Neuronal stem cell (in vitro differentiated cells): ENCODE measurements around the gene SP5. TPM values are rescaled to one million over a fixed set of nuclear protein-coding genes. Genes with fewer than 3 reads are reported as not detected.

Experiments
- DNase-seq: peaks from one replicate; pipeline ENCODE4 v3.0.0-alpha.2; 2013; ENCODE audit warnings: low spot score
- H2AFZ ChIP-seq: one replicate; pipeline ENCODE4 v1.6.1; 2013; ENCODE audit warnings: mild to moderate bottlenecking, low read length, inconsistent platforms
- H2AK5ac ChIP-seq: 2 replicates; pipeline ENCODE4 v1.6.1; 2013; ENCODE audit warnings: low read depth, mild to moderate bottlenecking, inconsistent platforms, low read length, moderate library complexity, mixed read lengths
- H2BK120ac ChIP-seq: 2 replicates; pipeline ENCODE4 v1.6.1; 2013; ENCODE audit warnings: low read depth, mild to moderate bottlenecking, inconsistent platforms, low read length, moderate library complexity, mixed read lengths
- H2BK12ac ChIP-seq: one replicate; pipeline ENCODE4 v1.6.1; 2013; ENCODE audit warnings: low read length, inconsistent platforms
- H2BK15ac ChIP-seq: 2 replicates; pipeline ENCODE4 v1.6.1; 2013; ENCODE audit warnings: mild to moderate bottlenecking, low read length, inconsistent platforms, mixed read lengths
- H2BK5ac ChIP-seq: one replicate; pipeline ENCODE4 v1.6.1; 2013; ENCODE audit warnings: inconsistent platforms, mild to moderate bottlenecking, low read length, moderate library complexity
- H3K14ac ChIP-seq: one replicate; pipeline ENCODE4 v1.6.1; 2013; ENCODE audit warnings: low read length, inconsistent platforms
- H3K18ac ChIP-seq: 2 replicates; pipeline ENCODE4 v1.6.1; 2013; ENCODE audit warnings: low read length, inconsistent platforms
- H3K23ac ChIP-seq: 2 replicates; pipeline ENCODE4 v1.6.1; 2013; ENCODE audit warnings: low read depth, mild to moderate bottlenecking, mixed read lengths, low read length, inconsistent platforms; ENCODE audit not compliant: poor library complexity
- H3K27ac ChIP-seq: replicated peaks from 3 replicates; pipeline ENCODE4 v1.5.1; 2013; ENCODE audit warnings: low read length, inconsistent platforms
- H3K27me3 ChIP-seq, 3 experiments: 2 replicates each; pipeline ENCODE4 v1.6.1; 2013; ENCODE audit warnings: low read length in 3 of 3, mild to moderate bottlenecking in 2 of 3, inconsistent platforms in 1 of 3, low read depth in 1 of 3, mixed read lengths in 1 of 3, moderate library complexity in 1 of 3; ENCODE audit not compliant: control insufficient read depth in 3 of 3, insufficient read depth in 3 of 3
- H3K36me3 ChIP-seq, 2 donors: replicated peaks in 1 of 2; 2 replicates each; pipeline ENCODE4 v1.6.1; 2013; ENCODE audit warnings: low read length in 2 of 2; ENCODE audit not compliant: control insufficient read depth in 2 of 2, insufficient read depth in 2 of 2
- H3K4ac ChIP-seq: 2 replicates; pipeline ENCODE4 v1.6.1; 2013; ENCODE audit warnings: inconsistent platforms, mild to moderate bottlenecking, low read length, moderate library complexity
- H3K4me1 ChIP-seq, 2 donors: 1 replicate in 1 of 2; 2 replicates in 1 of 2; pipeline ENCODE4 v1.6.1; 2013; ENCODE audit warnings: low read length in 2 of 2, low read depth in 1 of 2; ENCODE audit not compliant: control insufficient read depth in 2 of 2, insufficient read depth in 1 of 2
- H3K4me2 ChIP-seq: one replicate; pipeline ENCODE4 v1.6.1; 2013; ENCODE audit warnings: mild to moderate bottlenecking, low read length, inconsistent platforms; ENCODE audit not compliant: insufficient read depth, poor library complexity, severe bottlenecking
- H3K4me3 ChIP-seq, 2 donors: 2 replicates each; pipeline ENCODE4 v1.5.1; 2013; ENCODE audit warnings: low read length in 2 of 2, mild to moderate bottlenecking in 2 of 2, inconsistent platforms in 1 of 2, moderate library complexity in 1 of 2
- H3K79me1 ChIP-seq: one replicate; pipeline ENCODE4 v1.6.1; 2013; ENCODE audit warnings: low read depth, mild to moderate bottlenecking, inconsistent platforms, low read length, moderate library complexity
- H3K9ac ChIP-seq: one replicate; pipeline ENCODE4 v1.6.1; 2013; ENCODE audit warnings: mild to moderate bottlenecking, low read depth, low read length, inconsistent platforms; ENCODE audit not compliant: poor library complexity
- H3K9me3 ChIP-seq, 2 donors: replicated peaks in 1 of 2; 2 replicates each; pipeline versions ENCODE3 to v1.6.1; 2013; ENCODE audit warnings: low read length in 2 of 2, mild to moderate bottlenecking in 2 of 2, inconsistent platforms in 1 of 2, low read depth in 1 of 2, mixed read lengths in 1 of 2, moderate library complexity in 1 of 2; ENCODE audit not compliant: control insufficient read depth in 2 of 2, insufficient read depth in 1 of 2
- H4K8ac ChIP-seq: one replicate; pipeline ENCODE4 v1.6.1; 2013; ENCODE audit warnings: low read depth, mild to moderate bottlenecking, inconsistent platforms, low read length, moderate library complexity
- H4K91ac ChIP-seq: one replicate; pipeline ENCODE4 v1.6.1; 2013; ENCODE audit warnings: low read length, low read depth, mild to moderate bottlenecking, inconsistent platforms; ENCODE audit not compliant: poor library complexity
- WGBS, 2 donors: extraction: QIAGEN DNeasy Blood & Tissue Kit; methylation state at CpG; one replicate each; pipeline ENCODE4 v1.1.7; 2013; ENCODE audit warnings: missing lambda C conversion rate in 2 of 2, mixed read lengths in 1 of 2; ENCODE audit not compliant: insufficient read length in 2 of 2, insufficient replicate concordance in 1 of 2; ENCODE audit errors: extremely low coverage in 2 of 2; 5-methylcytosine and 5-hydroxymethylcytosine counted together
- small RNA-seq: library from polyadenylated mRNA; stranded (forward); fragments of <200 nt; extraction: miRNeasy Mini kit (QIAGEN cat#:217004); gene quantifications from one replicate; pipeline ENCODE3, GENCODE V24; 2013; ENCODE audit not compliant: insufficient read depth

Gene SP5

GRCh38 chr2:170763232-170763631, 48.1 kb downstream of the SP5 start:
- Histone ChIP-seq H2BK12ac (no peak overlapping the region), H3K4me1 (no peaks in the 10 kb centered on the region), H4K91ac (no peak overlapping the region), H3K79me1 (peaks cover 2% of the 10 kb centered on the region), H4K8ac (no peak overlapping the region), H3K36me3 (peaks cover 0 to 1% of the 10 kb centered on the region in 2 donors), H2BK5ac (no peak overlapping the region), H3K18ac (no peak overlapping the region), H2BK15ac (no peak overlapping the region), H3K14ac (no peak overlapping the region), H3K4me3 (no peak overlapping the region), H3K27ac (no peak overlapping the region), H3K9me3 (no peaks in the 10 kb centered on the region), H2BK120ac (no peak overlapping the region), H3K9ac (no peak overlapping the region), H3K27me3 (no peaks in the 10 kb centered on the region), H3K23ac (no peak overlapping the region), H2AFZ (no peak overlapping the region), H3K4ac (no peak overlapping the region), H2AK5ac (no peak overlapping the region), H3K4me2 (no peak overlapping the region)
- DNase-seq = no peak
- WGBS, 2 donors = no CpG with 5 or more reads among the region's 4 CpGs

DNA sequence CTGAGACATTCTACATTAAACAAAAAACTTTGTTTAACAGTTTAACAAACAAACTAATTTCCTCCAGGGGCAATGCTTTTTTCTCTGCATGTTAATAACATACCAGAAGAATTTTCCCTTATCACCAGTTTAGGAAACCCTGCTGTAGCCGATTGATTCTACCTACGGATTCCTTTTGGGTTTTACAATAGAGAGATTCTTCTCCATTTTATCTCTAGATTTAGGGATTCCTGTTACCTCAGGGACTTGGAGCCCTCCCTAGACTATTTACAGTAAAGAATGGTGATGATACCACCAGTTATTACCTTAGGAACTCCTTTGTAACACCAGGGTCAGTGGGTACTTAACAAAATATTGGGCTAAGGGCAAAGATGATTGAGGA, 49.7 kb downstream of the SP5 start:
- Histone ChIP-seq H3K9ac (no peak overlapping the region), H2BK5ac (no peak overlapping the region), H3K18ac (no peak overlapping the region), H2AK5ac (no peak overlapping the region), H2BK15ac (no peak overlapping the region), H3K4me3 (no peak overlapping the region), H2AFZ (no peak overlapping the region), H4K91ac (no peak overlapping the region), H3K4me2 (no peak overlapping the region), H2BK120ac (no peak overlapping the region), H4K8ac (no peak overlapping the region), H3K36me3 (peaks cover 0 to 1% of the 10 kb centered on the region in 2 donors), H3K4ac (no peak overlapping the region), H3K27ac (no peak overlapping the region), H3K23ac (no peak overlapping the region), H2BK12ac (no peak overlapping the region), H3K9me3 (no peaks in the 10 kb centered on the region), H3K27me3 (no peaks in the 10 kb centered on the region), H3K79me1 (no peaks in the 10 kb centered on the region), H3K4me1 (no peaks in the 10 kb centered on the region), H3K14ac (no peak overlapping the region)
- WGBS, 2 donors = no CpG with 5 or more reads among the region's 2 CpGs
- DNase-seq = no peak

GRCh38 chr2:170766693-170767092, 51.6 kb downstream of the SP5 start:
- Histone ChIP-seq H3K4me3 (no peak overlapping the region), H3K79me1 (peaks cover 2% of the 10 kb centered on the region), H2BK15ac (no peak overlapping the region), H3K9ac (no peak overlapping the region), H2AK5ac (no peak overlapping the region), H3K14ac (no peak overlapping the region), H3K18ac (no peak overlapping the region), H3K36me3 (peaks cover 0 to 1% of the 10 kb centered on the region in 2 donors), H3K27me3 (peaks cover 0 to 8% (median 0%) of the 10 kb centered on the region in 3 experiments), H2BK5ac (no peak overlapping the region), H2BK12ac (no peak overlapping the region), H2AFZ (no peak overlapping the region), H3K4me2 (no peak overlapping the region), H4K91ac (no peak overlapping the region), H2BK120ac (no peak overlapping the region), H4K8ac (no peak overlapping the region), H3K4ac (no peak overlapping the region), H3K23ac (no peak overlapping the region), H3K9me3 (no peaks in the 10 kb centered on the region), H3K27ac (no peak overlapping the region), H3K4me1 (no peaks in the 10 kb centered on the region)
- WGBS, 2 donors = no CpG with 5 or more reads among the region's 4 CpGs
- no peak for DNase-seq

Small RNA genes lying within 50 kb of the gene (small RNA-seq; reads per million reads assigned to genes)
- gene RF02271 = not detected
